GM12864 (cell line): Measurements from ENCODE around the gene CALD1.

Source experiments
- DNase-seq: peaks from one replicate; pipeline ENCODE4 v3.0.0-alpha.2; 2011; ENCODE audit warnings: low read depth
- H3K4me3 ChIP-seq: 2 replicates; pipeline ENCODE4 v1.5.1; 2011; ENCODE audit warnings: mild to moderate bottlenecking, low read depth, low read length, control low read depth
- TF ChIP-seq, protein P1 (sequence below): IDR thresholded peaks from 2 replicates; pipeline ENCODE4 v1.5.1; 2011; ENCODE audit warnings: low read depth, mild to moderate bottlenecking, moderate library complexity, low read length, control low read depth, inconsistent platforms; ENCODE audit errors: missing control alignments

The CALD1 gene

DNA sequence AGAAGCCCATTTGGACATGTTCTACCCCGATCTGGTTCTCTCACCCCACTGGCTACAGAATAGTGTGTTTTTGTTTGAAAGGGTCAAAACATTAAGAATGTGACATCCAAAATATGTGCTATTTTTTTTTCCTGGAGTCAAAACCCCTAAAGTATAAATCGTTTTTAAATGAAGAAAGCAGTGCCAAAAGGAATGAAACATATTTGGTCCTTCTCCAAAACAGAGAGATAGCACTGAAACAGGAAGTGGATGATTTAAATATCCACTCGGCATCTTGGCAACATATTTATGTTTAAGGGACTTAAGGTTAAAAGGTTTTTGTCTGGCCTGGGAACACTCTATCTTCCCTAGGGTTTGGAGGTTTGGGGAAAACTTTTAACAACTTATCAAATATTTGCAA lies 32.3 kb downstream of the CALD1 start:
- H3K4me3 ChIP-seq, result no peak overlapping the region

DNA sequence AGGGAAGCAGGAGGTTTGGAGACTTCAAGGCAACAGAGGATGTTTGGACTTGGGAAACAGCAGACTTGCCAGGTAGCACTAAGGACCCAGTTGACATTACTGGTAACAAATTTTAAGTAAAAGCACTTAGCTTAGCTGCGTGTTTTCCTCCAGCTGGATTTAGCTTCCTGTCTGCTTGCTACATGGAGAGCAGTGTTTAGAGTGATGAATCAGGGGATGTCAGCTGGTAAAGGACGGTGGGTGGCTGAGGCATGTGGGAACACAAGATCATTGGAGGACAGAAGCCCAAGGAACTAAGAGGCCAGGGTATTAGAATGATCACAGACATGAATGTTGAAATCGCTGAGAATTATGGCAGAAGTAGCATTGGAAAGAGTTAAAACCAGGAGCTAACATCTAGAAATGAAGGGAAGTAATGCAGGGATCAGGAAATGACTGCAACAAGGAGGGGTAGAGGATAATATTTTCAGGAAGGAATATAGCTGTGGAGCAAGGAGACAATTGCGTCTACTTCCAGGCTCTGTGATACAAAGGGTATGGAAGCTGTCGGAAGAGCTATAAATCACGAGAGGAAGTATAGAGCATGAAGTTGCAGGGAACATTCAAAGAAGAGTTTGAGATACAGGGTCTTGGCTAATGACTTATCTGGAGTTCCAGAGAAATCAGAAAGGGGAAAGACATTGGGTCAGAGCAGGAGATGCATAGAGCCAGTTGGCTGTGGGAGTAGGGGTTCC lies 34.4 kb downstream of the CALD1 start:
- no peak overlapping the region for H3K4me3 ChIP-seq
- DNase-seq, result no peak
- TF ChIP-seq, protein P1, sequence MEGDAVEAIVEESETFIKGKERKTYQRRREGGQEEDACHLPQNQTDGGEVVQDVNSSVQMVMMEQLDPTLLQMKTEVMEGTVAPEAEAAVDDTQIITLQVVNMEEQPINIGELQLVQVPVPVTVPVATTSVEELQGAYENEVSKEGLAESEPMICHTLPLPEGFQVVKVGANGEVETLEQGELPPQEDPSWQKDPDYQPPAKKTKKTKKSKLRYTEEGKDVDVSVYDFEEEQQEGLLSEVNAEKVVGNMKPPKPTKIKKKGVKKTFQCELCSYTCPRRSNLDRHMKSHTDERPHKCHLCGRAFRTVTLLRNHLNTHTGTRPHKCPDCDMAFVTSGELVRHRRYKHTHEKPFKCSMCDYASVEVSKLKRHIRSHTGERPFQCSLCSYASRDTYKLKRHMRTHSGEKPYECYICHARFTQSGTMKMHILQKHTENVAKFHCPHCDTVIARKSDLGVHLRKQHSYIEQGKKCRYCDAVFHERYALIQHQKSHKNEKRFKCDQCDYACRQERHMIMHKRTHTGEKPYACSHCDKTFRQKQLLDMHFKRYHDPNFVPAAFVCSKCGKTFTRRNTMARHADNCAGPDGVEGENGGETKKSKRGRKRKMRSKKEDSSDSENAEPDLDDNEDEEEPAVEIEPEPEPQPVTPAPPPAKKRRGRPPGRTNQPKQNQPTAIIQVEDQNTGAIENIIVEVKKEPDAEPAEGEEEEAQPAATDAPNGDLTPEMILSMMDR, result no peak

More for the DNA sequence above, 32.3 kb downstream of the CALD1 start:
- TF ChIP-seq, protein P1, result no peak
- no peak for DNase-seq

- no peak for DNase-seq
- no peak overlapping the region for H3K4me3 ChIP-seq
- TF ChIP-seq, protein P1, result no peak
Measured at GRCh38 chr7:134814730-134815364, 35.4 kb downstream of the CALD1 start.

GRCh38 chr7:134818613-134819345 lies 39.3 kb downstream of the CALD1 start:
- no peak overlapping the region for H3K4me3 ChIP-seq
- DNase-seq, result no peak
- TF ChIP-seq, protein P1, result no peak

- H3K4me3 ChIP-seq, result no peak overlapping the region
Measured at GRCh38 chr7:134819401-134819800, 40.0 kb downstream of the CALD1 start.

GRCh38 chr7:134820295-134820694 lies 40.9 kb downstream of the CALD1 start:
- DNase-seq, result no peak
- TF ChIP-seq, protein P1, result no peak
- H3K4me3 ChIP-seq, result no peak overlapping the region

More at GRCh38 chr7:134819401-134819800, 40.0 kb downstream of the CALD1 start:
- TF ChIP-seq, protein P1, result no peak
- DNase-seq, result no peak
